CD4-positive, alpha-beta T cell (primary cell): ENCODE results near the gene GADD45G. TPM values are rescaled to one million over a fixed set of nuclear protein-coding genes. Genes with fewer than 3 reads are reported as not detected.

ENCODE experiments used
- ATAC-seq: fragments of 200-7000 bp; cut with Tn5 transposase; one replicate; pipeline ENCODE4 v1.10.0; 2022; ENCODE audit warnings: mild to moderate bottlenecking; ENCODE audit not compliant: poor library complexity
- CTCF ChIA-PET: fragments of 350-600 bp; sonication (Branson Sonifier 250); formaldehyde crosslinking; loops from one replicate; lab custom pipeline; 2021; ENCODE audit warnings: antibody characterized with exemption, inconsistent platforms; lab: Charles Lee
- POLR2A ChIA-PET: fragments of 350-600 bp; sonication (Branson Sonifier 250); formaldehyde crosslinking; loops from one replicate; lab custom pipeline; 2021; ENCODE audit warnings: antibody characterized with exemption, inconsistent platforms; lab: Charles Lee
- DNase-seq, 14 experiments: peaks; one replicate each; pipeline ENCODE4 v3.0.0-alpha.2; 2013 to 2020; ENCODE audit warnings: mixed read lengths in 2 of 14
- H3K27ac ChIP-seq, 2 donors: one replicate each; pipeline versions ENCODE4 v1.5.1 to v1.7.0; 2013; ENCODE audit warnings: low read length in 2 of 2, low read depth in 1 of 2, mild to moderate bottlenecking in 1 of 2
- H3K27me3 ChIP-seq, 2 experiments: 1 replicate in 1 of 2; 2 replicates in 1 of 2; pipeline versions ENCODE4 v1.6.1 to v1.7.0; 2013; ENCODE audit warnings: low read length in 2 of 2, control low read depth in 1 of 2, mild to moderate bottlenecking in 1 of 2, moderate library complexity in 1 of 2; ENCODE audit not compliant: insufficient read depth in 2 of 2, control insufficient read depth in 1 of 2
- H3K36me3 ChIP-seq: one replicate; pipeline ENCODE4 v1.6.1; 2013; ENCODE audit warnings: low read length, control low read depth; ENCODE audit not compliant: insufficient read depth
- H3K4me1 ChIP-seq: one replicate; pipeline ENCODE4 v1.6.1; 2013; ENCODE audit warnings: low read length, control low read depth; ENCODE audit not compliant: insufficient read depth
- H3K4me3 ChIP-seq: one replicate; pipeline ENCODE4 v1.5.1; 2013; ENCODE audit warnings: mild to moderate bottlenecking, low read length, moderate library complexity
- H3K9me3 ChIP-seq, 2 experiments: 1 replicate in 1 of 2; 2 replicates in 1 of 2; pipeline versions ENCODE4 v1.6.1 to v1.7.0; 2013; ENCODE audit warnings: low read length in 2 of 2, mild to moderate bottlenecking in 2 of 2, control low read depth in 1 of 2, moderate library complexity in 1 of 2; ENCODE audit not compliant: control insufficient read depth in 1 of 2, insufficient read depth in 1 of 2
- H3K27ac Mint-ChIP-seq: one replicate; pipeline ENCODE4 v1.8.0; 2020; ENCODE audit warnings: mixed read lengths
- H3K27me3 Mint-ChIP-seq: one replicate; pipeline ENCODE4 v1.8.0; 2021; ENCODE audit warnings: mixed read lengths
- H3K36me3 Mint-ChIP-seq: one replicate; pipeline ENCODE4 v1.8.0; 2021; ENCODE audit warnings: low read depth, mixed read lengths
- H3K4me1 Mint-ChIP-seq: one replicate; pipeline ENCODE4 v1.8.0; 2021; ENCODE audit warnings: low read depth, mixed read lengths
- H3K4me3 Mint-ChIP-seq: one replicate; pipeline ENCODE4 v1.8.0; 2020; ENCODE audit warnings: mild to moderate bottlenecking, mixed read lengths
- H3K9me3 Mint-ChIP-seq: one replicate; pipeline ENCODE4 v1.8.0; 2020; ENCODE audit warnings: mixed read lengths
- CTCF ChIP-seq: fragments of 200-600 bp; IDR thresholded peaks from one replicate; pipeline ENCODE4 v1.8.0; 2022; ENCODE audit warnings: antibody characterized with exemption, mild to moderate bottlenecking
- intact Hi-C, 2 experiments: fragments of 100-400 bp; cut with DNase I in 1 of 2; cut with micrococcal nuclease in 1 of 2; formaldehyde crosslinking; loops; one replicate each; pipeline versions ENCODE4 v1.15.1 to v1.9.0; 2023 to 2025; cut with DNase I, micrococcal nuclease
- total RNA-seq, 174 experiments: library from RNA in 2 of 174; stranded (reverse) in 2 of 174; gene quantifications; one replicate each; pipeline ENCODE4 v1.2.3 and lab custom pipeline; 2021 to 2026

GADD45G gene
- total RNA-seq, 2 experiments from 2014 or later = 15.6 to 16.1 TPM

- Histone ChIP-seq H3K27ac (no peak overlapping the region), H3K9me3 (no peaks in the 10 kb centered on the region), H3K4me3 (no peak overlapping the region), H3K27me3 (no peaks in the 10 kb centered on the region), H3K36me3 (no peaks in the 10 kb centered on the region), H3K4me1 (peaks cover 14% of the 10 kb centered on the region)
- Mint-ChIP-seq H3K27me3 (no peaks in the 10 kb centered on the region), H3K9me3 (no peaks in the 10 kb centered on the region), H3K4me1 (peaks cover 11% of the 10 kb centered on the region), H3K27ac (no peak overlapping the region), H3K36me3 (no peaks in the 10 kb centered on the region), H3K4me3 (no peak overlapping the region)
- DNase-seq (no peak), ATAC-seq (no peak)
- ChIA-PET CTCF (no interaction called here), POLR2A (no interaction called here)
- no peak for TF ChIP-seq CTCF
- intact Hi-C loops = no loop called here
These were observed 5.6 kb downstream of the GADD45G start for GRCh38 chr9:89610391-89610925.

GRCh38 chr9:89611425-89611824 lies 6.6 kb downstream of the GADD45G start:
- peaks cover 8% of the 10 kb centered on the region for H3K4me1 Mint-ChIP-seq
- no peak overlapping the region for H3K27ac Mint-ChIP-seq
- Histone ChIP-seq H3K36me3 (no peaks in the 10 kb centered on the region), H3K4me3 (no peak overlapping the region), H3K27me3 (no peaks in the 10 kb centered on the region), H3K4me1 (peaks cover 5% of the 10 kb centered on the region), H3K27ac (no peak overlapping the region), H3K9me3 (no peaks in the 10 kb centered on the region)
- intact Hi-C loops = no loop called here
- no peak for ATAC-seq
- no peaks in the 10 kb centered on the region for H3K36me3 Mint-ChIP-seq
- TF ChIP-seq CTCF = no peak
- H3K27me3 Mint-ChIP-seq = no peaks in the 10 kb centered on the region
- ChIA-PET POLR2A (interaction anchor here (0.7 kb wide), 1 partner anchor 1539 kb away, joined by 4 read pairs; no protein-coding TSS in a partner anchor), CTCF (no interaction called here)
- H3K9me3 Mint-ChIP-seq = no peaks in the 10 kb centered on the region
- no peak for DNase-seq
- H3K4me3 Mint-ChIP-seq = no peak overlapping the region

DNA sequence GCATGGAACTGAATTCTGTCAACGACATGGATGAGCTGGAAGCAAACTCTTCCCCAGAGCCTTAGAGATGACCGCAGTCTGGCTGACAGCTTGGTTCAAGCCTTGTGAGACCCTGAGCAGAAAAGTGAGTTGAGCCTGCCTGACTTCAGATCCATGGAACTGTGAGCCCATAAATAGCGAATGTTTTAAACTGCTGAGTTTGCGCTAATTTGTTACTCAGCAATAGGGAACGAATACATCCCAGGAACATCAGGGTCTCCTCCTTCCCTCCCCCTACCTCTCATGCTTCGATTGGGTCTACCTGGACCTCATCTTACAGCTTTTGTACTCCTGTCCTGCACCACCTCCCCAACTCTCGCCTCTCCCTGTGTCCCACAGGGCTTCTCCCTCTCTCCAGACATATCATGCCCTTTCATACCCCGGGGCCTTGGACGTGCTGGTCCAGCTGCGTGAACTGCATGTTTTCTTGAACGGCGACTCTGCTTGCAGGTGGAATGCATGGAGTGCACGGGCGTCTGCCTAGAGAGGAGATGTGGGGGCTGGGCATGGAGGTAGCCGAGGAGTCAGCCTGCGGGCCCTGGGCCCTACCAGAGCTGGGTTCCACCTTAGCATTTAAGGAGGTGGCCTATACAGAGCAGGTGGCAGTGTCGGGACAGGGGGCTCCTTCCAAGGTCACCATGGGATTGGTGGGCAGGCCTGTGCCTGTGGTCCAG lies 7.9 kb downstream of the GADD45G start:
- Histone ChIP-seq H3K9me3 (no peaks in the 10 kb centered on the region), H3K27me3 (no peaks in the 10 kb centered on the region), H3K27ac (no peak overlapping the region), H3K4me1 (no peaks in the 10 kb centered on the region), H3K36me3 (no peaks in the 10 kb centered on the region), H3K4me3 (no peak overlapping the region)
- no peak for DNase-seq
- intact Hi-C loops = no loop called here
- CTCF ChIA-PET = no interaction called here
- no peak overlapping the region for H3K4me3 Mint-ChIP-seq
- H3K9me3 Mint-ChIP-seq = no peaks in the 10 kb centered on the region
- no peaks in the 10 kb centered on the region for H3K27me3 Mint-ChIP-seq
- H3K36me3 Mint-ChIP-seq = no peaks in the 10 kb centered on the region
- no peak overlapping the region for H3K27ac Mint-ChIP-seq
- no peaks in the 10 kb centered on the region for H3K4me1 Mint-ChIP-seq
- no peak for ATAC-seq
- POLR2A ChIA-PET = no interaction called here
- no peak for TF ChIP-seq CTCF
